ENCODE measurements around the gene ODAPH. TPM values are rescaled to one million over a fixed set of nuclear protein-coding genes. Genes with fewer than 3 reads are reported as not detected.

ODAPH gene
- total RNA-seq, 1 donor from 2014 or later, result 0.63 TPM

Other genes with a start within 250 kb of the ODAPH start
- 20.3 and 25.9 TPM in 2 replicates for gene RCHY1, start 41.7 kb upstream of the ODAPH start, total RNA-seq
- 12.4 and 16.0 TPM in 2 replicates for gene THAP6, start 41.6 kb upstream of the ODAPH start, total RNA-seq
- 3.9 and 4.1 TPM in 2 replicates for gene CDKL2, start 74.5 kb downstream of the ODAPH start, total RNA-seq
- gene G3BP2, start 117.3 kb downstream of the ODAPH start, total RNA-seq, result 127 and 135 TPM in 2 replicates
- gene USO1, start 168.5 kb downstream of the ODAPH start, total RNA-seq, result 58.1 and 62.4 TPM in 2 replicates

Data from kidney epithelial cell (primary cell).